ENCODE measurements around the gene MRPS16.
A peak's percentile ranks its signal among the peaks of the same experiment; 100 is the strongest.

Gene MRPS16

GRCh38 chr10:73253225-73253555, 746 bp upstream of the MRPS16 start:
- no peak for FAIRE-seq
- peak; percentile 25 for DNase-seq (ENCODE audit: insufficient read length)

GRCh38 chr10:73251683-73252444, 580 bp downstream of the MRPS16 start:
- FAIRE-seq = peak; percentile 57
- no peak for TF ChIP-seq TAF1 (IDR thresholded peaks at IDR 0.05; ENCODE audit: borderline replicate concordance, low read depth, low read length)
- no peak for TF ChIP-seq POLR2AphosphoS5 (IDR thresholded peaks at IDR 0.05; ENCODE audit: low read depth, low read length)
- no peak; the same call in 1 of the 2 replicates for TF ChIP-seq POLR2A (IDR thresholded peaks at IDR 0.05; ENCODE audit: low read depth, low read length)
- no peak for DNase-seq (ENCODE audit: insufficient read length)

More at GRCh38 chr10:73253225-73253555, 746 bp upstream of the MRPS16 start:
- TF ChIP-seq POLR2A (IDR thresholded peaks at IDR 0.05; ENCODE audit: low read depth, low read length) (no peak), TAF1 (IDR thresholded peaks at IDR 0.05; ENCODE audit: borderline replicate concordance, low read depth, low read length) (no peak), POLR2AphosphoS5 (IDR thresholded peaks at IDR 0.05; ENCODE audit: low read depth, low read length) (no peak)

- no peak for FAIRE-seq
Observed at GRCh38 chr10:73248259-73248724, 4.2 kb downstream of the MRPS16 start.

GRCh38 chr10:73247509-73248258, 4.8 kb downstream of the MRPS16 start:
- FAIRE-seq = no peak

More at GRCh38 chr10:73248259-73248724, 4.2 kb downstream of the MRPS16 start:
- no peak for DNase-seq (ENCODE audit: insufficient read length)
- TF ChIP-seq TAF1 (IDR thresholded peaks at IDR 0.05; ENCODE audit: borderline replicate concordance, low read depth, low read length) (no peak), POLR2AphosphoS5 (IDR thresholded peaks at IDR 0.05; ENCODE audit: low read depth, low read length) (peak; percentile 46; the same call in 1 of the 2 replicates), POLR2A (IDR thresholded peaks at IDR 0.05; ENCODE audit: low read depth, low read length) (no peak)

GRCh38 chr10:73246646-73247508, 5.6 kb downstream of the MRPS16 start, which contains the start of gene DNAJC9:
Gene DNAJC9 (minus strand): TSS chr10:73247255. CDS start chr10:73247189, 66 bp downstream.
- TF ChIP-seq TAF1 (IDR thresholded peaks at IDR 0.05; ENCODE audit: borderline replicate concordance, low read depth, low read length) (peak; percentile 89), POLR2AphosphoS5 (IDR thresholded peaks at IDR 0.05; ENCODE audit: low read depth, low read length) (peak; percentile 94), POLR2A (IDR thresholded peaks at IDR 0.05; ENCODE audit: low read depth, low read length) (peak; percentile 96)
- FAIRE-seq (peak; percentile 91), DNase-seq (ENCODE audit: insufficient read length) (peak; percentile 74)

More at GRCh38 chr10:73247509-73248258, 4.8 kb downstream of the MRPS16 start:
- DNase-seq (ENCODE audit: insufficient read length) = no peak
- no peak for TF ChIP-seq POLR2AphosphoS5 (IDR thresholded peaks at IDR 0.05; ENCODE audit: low read depth, low read length)
- no peak for TF ChIP-seq TAF1 (IDR thresholded peaks at IDR 0.05; ENCODE audit: borderline replicate concordance, low read depth, low read length)
- no peak for TF ChIP-seq POLR2A (IDR thresholded peaks at IDR 0.05; ENCODE audit: low read depth, low read length)

- TF ChIP-seq TAF1 (IDR thresholded peaks at IDR 0.05; ENCODE audit: borderline replicate concordance, low read depth, low read length) = no peak
- no peak for FAIRE-seq
Observed at GRCh38 chr10:73246322-73246645, 6.2 kb downstream of the MRPS16 start.

GRCh38 chr10:73244866-73245477, 7.5 kb downstream of the MRPS16 start:
- DNase-seq (ENCODE audit: insufficient read length) (no peak), FAIRE-seq (no peak)
- TF ChIP-seq POLR2A (IDR thresholded peaks at IDR 0.05; ENCODE audit: low read depth, low read length) (no peak), POLR2AphosphoS5 (IDR thresholded peaks at IDR 0.05; ENCODE audit: low read depth, low read length) (no peak), TAF1 (IDR thresholded peaks at IDR 0.05; ENCODE audit: borderline replicate concordance, low read depth, low read length) (no peak)

More at GRCh38 chr10:73246322-73246645, 6.2 kb downstream of the MRPS16 start:
- no peak for DNase-seq (ENCODE audit: insufficient read length)

GRCh38 chr10:73239908-73240307, 12.5 kb downstream of the MRPS16 start:
- FAIRE-seq = no peak
- no peak for TF ChIP-seq POLR2AphosphoS5 (IDR thresholded peaks at IDR 0.05; ENCODE audit: low read depth, low read length)
- TF ChIP-seq TAF1 (IDR thresholded peaks at IDR 0.05; ENCODE audit: borderline replicate concordance, low read depth, low read length) = no peak
- no peak for TF ChIP-seq POLR2A (IDR thresholded peaks at IDR 0.05; ENCODE audit: low read depth, low read length)

GRCh38 chr10:73238990-73239566, 13.4 kb downstream of the MRPS16 start:
- TF ChIP-seq POLR2A (IDR thresholded peaks at IDR 0.05; ENCODE audit: low read depth, low read length) (no peak), POLR2AphosphoS5 (IDR thresholded peaks at IDR 0.05; ENCODE audit: low read depth, low read length) (0 out of 2 replicates have a peak, but pooled peaks have one; percentile 36)

More at GRCh38 chr10:73239908-73240307, 12.5 kb downstream of the MRPS16 start:
- DNase-seq (ENCODE audit: insufficient read length) = no peak

GRCh38 chr10:73234695-73235094, 17.7 kb downstream of the MRPS16 start:
- FAIRE-seq (no peak), DNase-seq (ENCODE audit: insufficient read length) (no peak)
- TF ChIP-seq POLR2A (IDR thresholded peaks at IDR 0.05; ENCODE audit: low read depth, low read length) = no peak

More at GRCh38 chr10:73238990-73239566, 13.4 kb downstream of the MRPS16 start:
- DNase-seq (ENCODE audit: insufficient read length) = no peak
- no peak for FAIRE-seq

Data from GM12892 (cell line).